GM19438 (cell line): ENCODE results near the gene PPP2R5D.
A peak's percentile ranks its signal among the peaks of the same experiment; 100 is the strongest.
"Not testable (repeated sequence)": the region's sequence is repeated elsewhere in the genome, so short reads cannot be mapped to it uniquely, and the experiment has no call there.

Experiments
- ATAC-seq: cut with Tn5 transposase; IDR thresholded peaks from one replicate; pipeline ENCODE4 v1.9.1; 2021; ENCODE audit warnings: low read depth; ENCODE audit not compliant: unreplicated experiment

PPP2R5D gene

GRCh38 chr6:42984001-42984923 lies at the start of gene PPP2R5D:
TSS of gene PPP2R5D (plus strand) at chr6:42984570. CDS start at chr6:42984678, 108 bp downstream.
- ATAC-seq: peak; percentile 95

- ATAC-seq: no peak
Measured at GRCh38 chr6:42935322-42935721, 49.0 kb upstream of the PPP2R5D start.

DNA sequence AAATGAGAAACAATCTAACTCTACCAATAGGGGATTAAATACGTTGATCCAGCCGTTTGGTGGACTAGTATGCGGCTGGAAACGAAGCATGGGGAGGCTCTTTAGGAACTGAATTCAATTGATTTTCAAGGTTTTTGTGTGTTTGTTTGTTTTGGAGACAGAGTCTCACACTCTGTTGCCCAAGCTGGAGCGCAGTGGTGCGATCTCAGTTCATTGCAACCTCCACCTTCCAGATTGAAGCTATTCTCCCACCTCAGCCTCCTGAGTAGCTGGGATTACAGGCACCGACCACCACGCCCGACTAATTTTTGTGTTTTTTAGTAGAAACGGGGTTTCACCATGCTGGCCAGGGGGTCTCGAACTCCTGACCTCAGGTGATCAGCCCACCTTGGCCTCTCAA lies 48.0 kb upstream of the PPP2R5D start:
- no peak for ATAC-seq

DNA sequence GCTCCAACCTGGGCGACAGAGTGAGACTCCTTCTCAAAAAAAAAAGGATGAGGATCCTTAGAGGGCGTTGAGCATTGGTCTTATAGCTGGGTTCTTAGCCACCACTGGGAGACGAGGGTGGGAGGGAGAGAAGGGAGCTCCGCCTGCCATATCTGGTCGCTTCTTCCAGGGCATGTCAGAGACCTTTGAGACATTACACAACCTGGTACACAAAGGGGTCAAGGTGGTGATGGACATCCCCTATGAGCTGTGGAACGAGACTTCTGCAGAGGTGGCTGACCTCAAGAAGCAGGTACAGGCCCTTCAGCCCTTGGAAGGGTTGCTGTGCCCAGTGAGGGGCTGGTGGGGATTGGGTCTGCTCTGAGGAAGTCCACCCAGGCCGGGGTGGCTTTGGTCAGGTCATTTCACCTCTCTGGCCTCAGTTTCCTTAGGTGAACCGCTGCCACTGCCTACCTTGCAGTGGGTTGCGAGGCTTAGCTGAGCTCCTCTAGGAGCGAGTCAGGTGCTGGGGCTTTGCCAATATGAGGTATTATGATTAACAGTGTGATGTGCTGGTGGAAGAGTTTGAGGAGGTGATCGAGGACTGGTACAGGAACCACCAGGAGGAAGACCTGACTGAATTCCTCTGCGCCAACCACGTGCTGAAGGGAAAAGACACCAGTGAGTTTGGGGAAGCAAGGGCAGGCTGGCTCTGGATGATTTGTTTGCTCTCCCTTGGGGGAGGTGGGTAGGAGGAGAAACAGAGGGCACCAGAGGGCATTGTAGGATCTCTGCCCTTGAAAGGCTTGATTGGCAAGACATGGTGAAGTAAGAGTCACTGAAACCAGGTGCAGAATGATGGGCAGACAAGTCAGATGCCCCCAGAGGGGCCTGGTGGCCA lies 46.6 kb upstream of the PPP2R5D start:
- no peak for ATAC-seq

DNA sequence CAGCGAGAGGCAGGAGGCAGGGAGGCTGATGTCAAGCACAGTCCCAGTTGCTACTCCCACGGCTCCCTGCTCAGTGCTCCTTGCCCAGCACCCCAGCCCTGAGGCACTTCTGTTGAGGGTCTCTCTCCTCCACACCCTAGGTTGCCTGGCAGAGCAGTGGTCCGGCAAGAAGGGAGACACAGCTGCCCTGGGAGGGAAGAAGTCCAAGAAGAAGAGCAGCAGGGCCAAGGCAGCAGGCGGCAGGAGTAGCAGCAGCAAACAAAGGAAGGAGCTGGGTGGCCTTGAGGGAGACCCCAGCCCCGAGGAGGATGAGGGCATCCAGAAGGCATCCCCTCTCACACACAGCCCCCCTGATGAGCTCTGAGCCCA lies 46.0 kb upstream of the PPP2R5D start:
- no peak for ATAC-seq

DNA sequence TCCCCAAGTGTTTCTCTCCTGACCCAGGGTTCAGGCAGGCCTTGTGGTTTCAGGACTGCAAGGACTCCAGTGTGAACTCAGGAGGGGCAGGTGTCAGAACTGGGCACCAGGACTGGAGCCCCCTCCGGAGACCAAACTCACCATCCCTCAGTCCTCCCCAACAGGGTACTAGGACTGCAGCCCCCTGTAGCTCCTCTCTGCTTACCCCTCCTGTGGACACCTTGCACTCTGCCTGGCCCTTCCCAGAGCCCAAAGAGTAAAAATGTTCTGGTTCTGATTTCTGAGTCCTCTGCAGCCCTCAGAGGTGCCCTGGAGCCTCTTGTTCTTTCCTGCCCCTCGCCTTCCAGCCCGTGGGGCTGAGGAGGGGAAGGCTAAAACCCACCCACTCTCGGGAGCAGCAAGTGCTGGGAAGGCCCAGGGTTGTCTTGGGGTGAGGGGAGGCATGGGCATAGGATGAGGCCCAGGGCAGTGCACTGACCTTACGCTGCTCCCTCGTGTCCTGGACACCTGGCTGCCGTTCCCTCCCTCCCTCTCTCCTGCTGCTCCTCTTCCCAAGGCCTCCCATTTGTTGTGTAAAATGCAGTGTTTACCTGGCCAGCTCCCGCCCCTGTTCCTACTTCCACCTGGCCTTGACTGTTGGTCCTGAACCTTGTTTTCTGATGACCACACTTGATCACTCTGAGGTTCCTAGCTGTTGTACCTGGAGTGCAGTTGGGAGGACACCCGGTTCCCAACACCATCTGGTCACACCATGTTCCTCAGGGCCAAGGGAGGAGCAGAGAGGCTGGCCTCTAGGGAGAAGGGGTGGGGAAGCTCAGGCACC lies 45.2 kb upstream of the PPP2R5D start:
- ATAC-seq: no peak

- no peak for ATAC-seq
Measured at GRCh38 chr6:42939810-42940167, 44.6 kb upstream of the PPP2R5D start.

DNA sequence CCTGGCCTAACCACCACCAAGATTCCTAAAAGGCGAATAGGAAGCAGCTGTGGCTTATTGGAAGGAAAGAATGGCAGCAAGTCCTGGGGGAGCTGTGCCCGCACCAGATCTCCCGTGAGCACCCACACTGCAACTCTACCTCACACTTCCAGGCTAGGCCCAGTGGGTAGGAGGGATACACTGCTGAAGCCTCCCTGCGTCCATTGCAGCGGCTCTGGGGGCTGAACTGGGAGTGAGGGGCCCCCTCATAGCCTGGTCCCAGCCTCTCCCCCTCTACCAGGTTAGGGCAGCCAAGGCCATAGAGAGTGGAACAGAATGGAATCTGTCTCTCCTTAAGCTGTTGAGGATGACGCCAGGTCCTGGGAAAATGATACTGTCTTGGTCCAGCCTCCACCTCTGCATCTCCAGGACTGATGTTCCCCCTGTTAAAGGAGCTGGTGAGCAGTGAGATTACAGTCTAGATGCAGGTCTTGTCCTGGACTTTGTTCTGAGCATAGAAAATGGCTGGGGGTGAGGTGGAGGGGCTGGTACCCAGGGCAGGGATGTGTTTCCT lies 43.8 kb upstream of the PPP2R5D start:
- ATAC-seq: no peak

GRCh38 chr6:42941356-42941755 lies 43.0 kb upstream of the PPP2R5D start:
- not testable (repeated sequence) for ATAC-seq

DNA sequence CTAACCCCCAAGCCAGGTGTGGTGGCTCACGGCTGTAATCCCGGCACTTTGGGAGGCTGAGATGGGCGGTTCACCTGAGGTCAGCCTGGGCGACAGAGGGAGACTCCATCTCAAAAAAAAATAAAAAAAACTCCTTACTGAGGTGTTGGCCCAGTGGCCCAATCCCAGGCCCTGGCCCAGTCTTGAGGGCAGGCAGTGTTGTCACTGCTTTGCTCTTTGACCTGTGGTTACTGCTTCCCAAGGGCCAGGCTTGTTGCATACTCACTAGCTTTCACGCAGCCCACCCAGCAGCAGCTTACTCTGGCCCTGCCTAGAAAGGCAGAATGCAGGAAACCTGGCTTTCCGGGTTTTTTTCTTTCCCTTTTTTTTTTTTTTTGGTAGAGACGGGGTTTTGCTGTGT lies 41.9 kb upstream of the PPP2R5D start:
- ATAC-seq: no peak

- ATAC-seq: no peak
Measured at GRCh38 chr6:42947950-42948349, 36.4 kb upstream of the PPP2R5D start.

DNA sequence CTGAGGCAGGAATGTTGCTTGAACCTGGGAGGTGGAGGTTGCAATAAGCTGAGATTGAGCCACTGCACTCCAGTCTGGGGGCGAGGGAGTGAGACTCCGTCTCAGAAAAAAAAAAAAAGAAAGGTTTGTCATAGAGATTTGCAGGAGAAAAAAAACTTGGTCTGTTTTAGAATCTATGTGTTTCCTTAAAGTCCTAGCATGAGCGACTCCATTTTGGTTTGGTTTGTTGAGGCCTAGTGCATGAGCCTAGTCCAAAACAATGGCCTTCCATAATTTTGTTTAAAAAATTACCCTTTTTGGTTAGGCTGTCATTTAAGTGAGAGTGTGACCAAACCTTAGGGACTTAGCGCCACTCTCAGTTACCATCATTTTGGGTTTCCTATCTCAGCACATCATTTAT lies 32.0 kb upstream of the PPP2R5D start:
- ATAC-seq: no peak

DNA sequence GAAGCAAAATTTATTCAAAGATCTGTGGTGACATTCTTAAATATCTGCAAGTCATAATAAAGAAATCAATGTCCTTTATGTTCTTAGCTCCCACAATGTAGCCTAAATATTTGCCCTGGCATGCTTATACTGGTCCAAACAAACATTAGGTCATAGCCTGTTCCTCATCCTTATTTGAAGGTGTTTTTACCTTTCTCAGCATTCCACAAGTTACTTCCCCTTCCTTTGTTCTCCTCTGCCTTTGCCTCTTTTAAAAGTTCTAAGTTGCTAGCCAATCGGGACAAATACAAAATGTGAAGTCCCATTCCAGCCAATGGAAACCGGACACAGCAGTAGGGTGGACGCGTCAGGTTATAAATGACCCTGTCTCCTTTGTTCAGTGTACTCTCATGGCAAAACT lies 30.0 kb upstream of the PPP2R5D start:
- ATAC-seq: not testable (repeated sequence)

DNA sequence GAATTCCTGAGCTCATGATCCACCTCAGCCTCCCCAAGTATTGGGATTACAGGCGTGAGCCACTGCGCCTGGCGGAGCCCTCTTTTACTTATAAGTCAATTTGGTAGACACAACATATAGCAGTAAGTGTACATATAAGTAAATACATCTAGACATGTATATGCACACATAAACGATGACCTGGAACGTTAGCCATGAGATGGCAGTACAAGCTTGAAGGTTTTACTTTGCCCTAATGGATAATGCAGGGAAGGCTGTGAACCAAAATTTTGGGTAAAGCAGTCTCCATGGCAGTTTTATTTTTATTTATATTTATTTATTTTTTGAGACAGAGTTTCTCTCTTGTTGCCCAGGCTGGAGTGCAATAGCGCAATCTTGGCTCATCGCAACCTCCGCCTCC lies 26.2 kb upstream of the PPP2R5D start:
- no peak for ATAC-seq

DNA sequence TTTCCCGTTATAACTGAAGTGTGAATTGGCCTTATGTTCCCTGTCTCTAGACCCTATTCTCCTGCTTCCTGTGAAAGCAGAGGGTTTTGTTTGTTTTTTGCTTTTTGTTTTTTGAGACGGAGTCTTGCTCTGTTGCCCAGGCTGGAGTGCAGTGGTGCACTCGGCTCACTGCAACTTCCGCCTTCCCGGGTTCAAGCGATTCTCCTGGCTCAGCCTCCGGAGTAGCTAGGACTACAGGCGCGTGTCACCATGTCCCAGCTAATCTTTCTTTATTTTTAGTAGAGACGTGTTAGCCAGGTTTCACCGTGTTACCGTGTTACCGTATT lies 24.5 kb upstream of the PPP2R5D start:
- ATAC-seq: no peak

DNA sequence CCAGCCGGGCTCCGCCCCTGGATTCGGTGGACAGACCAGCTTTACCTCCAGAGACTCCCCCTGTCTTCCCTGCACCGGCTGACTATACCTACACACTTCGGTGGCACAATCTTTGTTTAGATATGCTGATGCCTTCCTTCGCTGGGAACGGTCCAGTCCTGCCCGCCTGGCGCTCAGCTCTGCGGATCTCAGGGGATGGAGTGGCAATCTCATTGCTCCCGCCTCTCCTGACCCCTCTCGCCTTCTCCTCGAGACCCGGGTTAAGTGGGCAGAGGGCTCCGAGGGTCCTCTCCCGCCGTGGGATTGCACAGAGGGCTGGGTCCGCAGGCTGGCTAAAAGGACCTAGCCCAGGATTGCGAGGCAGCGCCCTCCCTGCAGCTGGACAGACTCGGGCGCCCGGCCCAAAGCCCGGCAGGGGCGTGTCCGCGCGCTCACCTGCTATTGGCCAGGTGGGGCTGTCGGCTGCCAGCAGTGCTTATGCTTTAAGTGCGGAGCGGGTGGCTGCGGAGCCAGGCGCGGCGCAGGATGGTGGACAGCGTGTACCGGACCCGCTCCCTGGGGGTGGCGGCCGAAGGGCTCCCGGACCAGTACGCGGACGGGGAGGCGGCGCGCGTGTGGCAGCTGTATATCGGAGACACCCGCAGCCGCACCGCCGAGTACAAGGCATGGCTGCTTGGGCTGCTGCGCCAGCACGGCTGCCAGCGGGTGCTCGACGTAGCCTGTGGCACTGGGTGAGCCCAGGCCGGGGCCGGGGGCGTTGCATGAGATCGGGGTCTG lies 23.9 kb upstream of the PPP2R5D start, which contains the start of gene GNMT:
TSS of gene GNMT (plus strand) at position 512 of the 777 bp plus-strand sequence. CDS start at position 526, 14 bp downstream.
- ATAC-seq: peak; percentile 71

- no peak for ATAC-seq
Measured at GRCh38 chr6:42961020-42961470, 23.3 kb upstream of the PPP2R5D start.

- no peak for ATAC-seq
Measured at GRCh38 chr6:42962096-42962495, 22.3 kb upstream of the PPP2R5D start.

DNA sequence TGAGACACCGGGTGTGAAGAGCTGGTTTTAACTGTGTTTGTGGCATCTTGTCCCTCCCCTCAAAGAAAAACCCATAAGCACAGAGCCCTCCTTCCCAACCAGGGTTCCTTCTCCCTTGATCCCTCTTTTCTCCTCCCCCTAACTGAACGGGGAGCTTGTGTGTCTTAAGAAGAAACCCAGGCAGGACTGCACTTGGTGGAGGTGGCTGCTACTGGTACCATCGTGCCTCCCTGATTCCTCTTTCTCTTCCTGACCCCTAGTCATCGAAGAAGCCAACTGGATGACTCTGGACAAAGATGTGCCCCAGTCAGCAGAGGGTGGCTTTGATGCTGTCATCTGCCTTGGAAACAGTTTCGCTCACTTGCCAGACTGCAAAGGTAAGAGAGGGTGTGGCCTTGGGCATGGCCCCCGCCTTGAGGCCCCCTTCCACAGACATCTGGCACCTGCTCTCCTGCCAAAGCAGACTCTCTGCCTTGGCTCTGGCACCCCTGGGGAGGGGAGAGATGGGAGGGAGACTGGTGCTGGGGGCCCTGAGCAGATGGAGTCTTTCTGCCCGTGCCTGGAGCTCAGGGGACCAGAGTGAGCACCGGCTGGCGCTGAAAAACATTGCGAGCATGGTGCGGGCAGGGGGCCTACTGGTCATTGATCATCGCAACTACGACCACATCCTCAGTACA lies 21.7 kb upstream of the PPP2R5D start:
- ATAC-seq: no peak
